HCT116 (cell line): Measurements from ENCODE around the gene LRRC47. TPM values are rescaled to one million over a fixed set of nuclear protein-coding genes. Genes with fewer than 3 reads are reported as not detected.

Source experiments
- ATAC-seq: fragments of 200-7000 bp; cut with Tn5 transposase; 2 replicates; pipeline ENCODE4 v1.9.1; 2020; ENCODE audit warnings: mild to moderate bottlenecking, moderate library complexity
- BruUV-seq: library from RNA; stranded (reverse); fragments of 400-500 nt; replicated peaks from 2 replicates; lab custom pipeline; 2021; lab: Mats Ljungman, UMichigan
- CTCF ChIA-PET: fragments of 300-600 bp; sonication (Branson Sonifier 250); formaldehyde crosslinking; loops from one replicate; lab custom pipeline; 2021; ENCODE audit warnings: antibody characterized with exemption; lab: Charles Lee
- POLR2A ChIA-PET: fragments of 300-600, 350-600 bp; sonication (Branson Sonifier 250); formaldehyde crosslinking; loops from one replicate; lab custom pipeline; 2021; ENCODE audit warnings: antibody characterized with exemption; lab: Charles Lee
- RAD21 ChIA-PET, 2 experiments: fragments of 300-600 bp; sonication (Branson Sonifier 250); formaldehyde crosslinking; loops; one replicate each; lab custom pipeline; 2023; ENCODE audit warnings: low total read pairs in 2 of 2; ENCODE audit not compliant: uncharacterized antibody in 2 of 2, unreplicated experiment in 2 of 2, low non-redundant PET in 1 of 2; lab: Charles Lee
- DNase-seq: peaks from one replicate; pipeline ENCODE4 v3.0.0-alpha.2; 2010; ENCODE audit warnings: low read depth, low spot score
- H2AFZ ChIP-seq: fragments of 200-600 bp; shearing (Covaris generic), sonication (generic); 2 replicates; pipeline ENCODE4 v1.6.1; 2017; ENCODE audit warnings: low read depth, mixed run types, mixed read lengths, antibody characterized with exemption, low read length; ENCODE audit not compliant: poor library complexity, severe bottlenecking
- H3K27ac ChIP-seq: 2 replicates; pipeline ENCODE4 v1.5.1; 2012; ENCODE audit warnings: low read depth, low read length
- H3K27me3 ChIP-seq: fragments of 200-600 bp; sonication (generic); 2 replicates; pipeline ENCODE4 v1.6.1; 2016; ENCODE audit warnings: mixed run types, low read length, mixed read lengths; ENCODE audit not compliant: insufficient read depth
- H3K36me3 ChIP-seq, 2 experiments: fragments of 200-500 bp in 1 of 2; fragments of 200-600 bp in 1 of 2; sonication (Bioruptor generic) in 1 of 2; sonication (generic) in 1 of 2; 2 replicates each; pipeline versions ENCODE4 v1.5.1 to v1.6.1; 2014 to 2016; ENCODE audit warnings: low read length in 2 of 2, inconsistent platforms in 1 of 2, mixed read lengths in 1 of 2, mixed run types in 1 of 2; ENCODE audit not compliant: insufficient read depth in 2 of 2, control insufficient read depth in 1 of 2
- H3K4me1 ChIP-seq, 2 experiments: fragments of 200-600 bp in 1 of 2; sonication (generic) in 1 of 2; 2 replicates each; pipeline versions ENCODE4 v1.5.1 to v1.6.1; 2012 to 2017; ENCODE audit warnings: low read length in 2 of 2, inconsistent platforms in 1 of 2, mild to moderate bottlenecking in 1 of 2, mixed read lengths in 1 of 2, mixed run types in 1 of 2, moderate library complexity in 1 of 2; ENCODE audit not compliant: insufficient read depth in 2 of 2, control insufficient read depth in 1 of 2
- H3K4me2 ChIP-seq: fragments of 200-600 bp; sonication (generic); 2 replicates; pipeline ENCODE4 v1.6.1; 2017; ENCODE audit warnings: mixed run types, low read length, mixed read lengths
- H3K4me3 ChIP-seq, 2 experiments: fragments of 200-600 bp in 1 of 2; sonication (generic) in 1 of 2; replicated peaks in 1 of 2; 2 replicates each; pipeline ENCODE4 v1.5.1; 2011 to 2016; ENCODE audit warnings: low read length in 2 of 2, control low read depth in 1 of 2, low read depth in 1 of 2, mild to moderate bottlenecking in 1 of 2, mixed read lengths in 1 of 2, mixed run types in 1 of 2
- H3K79me2 ChIP-seq: fragments of 200-600 bp; sonication (generic); 2 replicates; pipeline ENCODE4 v1.6.1; 2017; ENCODE audit warnings: mild to moderate bottlenecking, mixed run types, low read length, moderate library complexity, mixed read lengths; ENCODE audit not compliant: insufficient read depth
- H3K9ac ChIP-seq: fragments of 200-600 bp; sonication (generic); 2 replicates; pipeline ENCODE4 v1.6.1; 2016; ENCODE audit warnings: low read length, mixed read lengths
- H3K9me2 ChIP-seq: fragments of 200-600 bp; sonication (generic), shearing (Covaris generic); 2 replicates; pipeline ENCODE4 v1.6.1; 2017; ENCODE audit warnings: mixed run types, mild to moderate bottlenecking, moderate library complexity; ENCODE audit not compliant: insufficient read depth
- H3K9me3 ChIP-seq, 2 experiments: fragments of 200-500 bp in 1 of 2; fragments of 200-600 bp in 1 of 2; sonication (Bioruptor generic) in 1 of 2; sonication (generic) in 1 of 2; 2 replicates each; pipeline ENCODE4 v1.6.1; 2014 to 2017; ENCODE audit warnings: low read length in 2 of 2, mixed read lengths in 2 of 2, inconsistent platforms in 1 of 2, low read depth in 1 of 2, mild to moderate bottlenecking in 1 of 2, mixed run types in 1 of 2, moderate library complexity in 1 of 2; ENCODE audit not compliant: control insufficient read depth in 1 of 2, insufficient read depth in 1 of 2
- H4K20me1 ChIP-seq: fragments of 200-600 bp; sonication (generic), shearing (Covaris generic); 2 replicates; pipeline ENCODE4 v1.6.1; 2017; ENCODE audit warnings: mixed run types, mild to moderate bottlenecking, moderate library complexity; ENCODE audit not compliant: insufficient read depth
- ATF3 ChIP-seq: IDR thresholded peaks from 2 replicates; pipeline ENCODE4 v1.6.1; 2012
- CBX3 ChIP-seq: IDR thresholded peaks from 2 replicates; pipeline ENCODE4 v1.6.1; 2012; ENCODE audit warnings: low read depth
- ELF1 ChIP-seq: IDR thresholded peaks from 2 replicates; pipeline ENCODE4 v1.6.1; 2012; ENCODE audit warnings: low read depth, borderline replicate concordance
- EZH2phosphoT487 ChIP-seq: fragments of 200-600 bp; IDR thresholded peaks from 2 replicates; pipeline ENCODE4 v1.6.1; 2018; ENCODE audit warnings: antibody characterized with exemption, borderline replicate concordance
- FOSL1 ChIP-seq: IDR thresholded peaks from 2 replicates; pipeline ENCODE4 v1.6.1; 2012; ENCODE audit warnings: low read depth
- MAX ChIP-seq: IDR thresholded peaks from 2 replicates; pipeline ENCODE4 v1.6.1; 2012
- POLR2A ChIP-seq: IDR thresholded peaks from 2 replicates; pipeline ENCODE4 v1.7.0; 2011; ENCODE audit warnings: borderline replicate concordance; ENCODE audit not compliant: insufficient read depth, insufficient read length; ENCODE audit errors: extremely low read depth
- RAD21 ChIP-seq: IDR thresholded peaks from 2 replicates; pipeline ENCODE4 v1.6.1; 2012; ENCODE audit warnings: low read depth, mild to moderate bottlenecking
- REST ChIP-seq: IDR thresholded peaks from 2 replicates; pipeline ENCODE4 v1.6.1; 2012; ENCODE audit warnings: low read depth
- SIN3A ChIP-seq: IDR thresholded peaks from 2 replicates; pipeline ENCODE4 v1.6.1; 2012; ENCODE audit warnings: low read depth
- SP1 ChIP-seq: IDR thresholded peaks from 2 replicates; pipeline ENCODE4 v1.6.1; 2012; ENCODE audit warnings: low read depth
- SRF ChIP-seq: IDR thresholded peaks from 2 replicates; pipeline ENCODE4 v1.6.1; 2012; ENCODE audit warnings: low read depth
- TCF7L2 ChIP-seq: IDR thresholded peaks from 2 replicates; pipeline ENCODE4 v1.7.0; 2011; ENCODE audit warnings: borderline replicate concordance, inconsistent platforms; ENCODE audit not compliant: insufficient read depth, insufficient read length; ENCODE audit errors: extremely low read depth
- YY1 ChIP-seq: IDR thresholded peaks from 2 replicates; pipeline ENCODE4 v1.6.1; 2011; ENCODE audit warnings: low read length, low read depth, moderate library complexity, mild to moderate bottlenecking; ENCODE audit not compliant: insufficient replicate concordance; ENCODE audit errors: extremely low read depth
- ZBTB33 ChIP-seq: IDR thresholded peaks from 2 replicates; pipeline ENCODE4 v1.6.1; 2011; ENCODE audit warnings: mild to moderate bottlenecking, low read length, moderate library complexity; ENCODE audit not compliant: insufficient replicate concordance; ENCODE audit errors: extremely low read depth
- ZFX ChIP-seq: fragments of 450-650 bp; IDR thresholded peaks from 2 replicates; pipeline ENCODE4 v1.6.1; 2017
- ZNF274 ChIP-seq: fragments of 200-500 bp; sonication (Bioruptor generic); IDR thresholded peaks from 2 replicates; pipeline ENCODE4 v1.6.1; 2014; ENCODE audit warnings: mild to moderate bottlenecking, low read depth, low read length, inconsistent platforms
- intact Hi-C: fragments of 100-400 bp; cut with micrococcal nuclease; formaldehyde crosslinking; loops from 2 replicates; pipeline ENCODE4 v1.10.0; 2022
- total RNA-seq: library from RNA; stranded (reverse); gene quantifications from one replicate; pipeline ENCODE4 v1.2.1, GENCODE V29; 2021; ENCODE audit not compliant: unreplicated experiment

LRRC47 gene
- total RNA-seq, 1 experiment from 2014 or later: 48.0 TPM

- no peaks in the 10 kb centered on the region for H3K9me2 ChIP-seq
- ATAC-seq (no peak), DNase-seq (no peak)
- no TSS peak for BruUV-seq
- ChIA-PET RAD21 (no interaction called here), CTCF (no interaction called here), POLR2A (no interaction called here)
- H3K9me3 ChIP-seq: no peaks in the 10 kb centered on the region
- no peaks in the 10 kb centered on the region for H3K4me1 ChIP-seq
- H4K20me1 ChIP-seq: no peaks in the 10 kb centered on the region
- no peaks in the 10 kb centered on the region for H3K36me3 ChIP-seq
- TF ChIP-seq SRF (no peak), SIN3A (no peak), SP1 (no peak), POLR2A (no peak), REST (no peak), TCF7L2 (no peak), ZBTB33 (no peak), CBX3 (no peak), RAD21 (no peak), ZNF274 (no peak), EZH2phosphoT487 (no peak), ATF3 (no peak), FOSL1 (no peak), YY1 (no peak), ELF1 (no peak), MAX (no peak), ZFX (no peak)
- H3K79me2 ChIP-seq: no peaks in the 10 kb centered on the region
- H3K27me3 ChIP-seq: peaks cover 12% of the 10 kb centered on the region
- no peak overlapping the region for H3K4me3 ChIP-seq
- H2AFZ ChIP-seq: no peak overlapping the region
- no peak overlapping the region for H3K4me2 ChIP-seq
- H3K27ac ChIP-seq: no peak overlapping the region
- intact Hi-C loops: no loop called here
- no peak overlapping the region for H3K9ac ChIP-seq
Measured at GRCh38 chr1:3750741-3751140, 45.6 kb downstream of the LRRC47 start.
